EH (cell line): ENCODE measurements around the gene MACROD1.

Experiments used
- DNase-seq: peaks from one replicate; pipeline ENCODE4 v3.0.0-alpha.2; 2015; ENCODE audit warnings: low read depth

MACROD1 gene

GRCh38 chr11:64113462-64113780 lies 52.5 kb downstream of the MACROD1 start:
- DNase-seq, result no peak

- no peak for DNase-seq
Measured at GRCh38 chr11:64112771-64113461, 53.0 kb downstream of the MACROD1 start.

GRCh38 chr11:64110465-64111375 lies 55.2 kb downstream of the MACROD1 start:
- no peak for DNase-seq

- no peak for DNase-seq
Measured at GRCh38 chr11:64109332-64109731, 56.6 kb downstream of the MACROD1 start.

GRCh38 chr11:64107303-64107702 lies 58.6 kb downstream of the MACROD1 start:
- no peak for DNase-seq

GRCh38 chr11:64104632-64105031 lies 61.3 kb downstream of the MACROD1 start:
- no peak for DNase-seq

- DNase-seq, result no peak
Measured at GRCh38 chr11:64103277-64103985, 62.5 kb downstream of the MACROD1 start.

GRCh38 chr11:64102005-64102738 lies 63.7 kb downstream of the MACROD1 start:
- DNase-seq, result no peak

GRCh38 chr11:64101461-64101860 lies 64.5 kb downstream of the MACROD1 start:
- DNase-seq, result peak; percentile 13

- DNase-seq, result peak; percentile 15
Measured at GRCh38 chr11:64100782-64101353, 65.0 kb downstream of the MACROD1 start.

- DNase-seq, result no peak
Measured at GRCh38 chr11:64100360-64100759, 65.6 kb downstream of the MACROD1 start.

- no peak for DNase-seq
Measured at GRCh38 chr11:64099436-64099835, 66.5 kb downstream of the MACROD1 start.

GRCh38 chr11:64098318-64098831 lies 67.5 kb downstream of the MACROD1 start:
- no peak for DNase-seq

GRCh38 chr11:64097468-64098317 lies 68.2 kb downstream of the MACROD1 start:
- DNase-seq, result no peak

- no peak for DNase-seq
Measured at GRCh38 chr11:64096835-64097234, 69.1 kb downstream of the MACROD1 start.

- DNase-seq, result no peak
Measured at GRCh38 chr11:64095949-64096348, 70.0 kb downstream of the MACROD1 start.

GRCh38 chr11:64095273-64095817 lies 70.6 kb downstream of the MACROD1 start:
- DNase-seq, result no peak

GRCh38 chr11:64094463-64095260 lies 71.3 kb downstream of the MACROD1 start:
- DNase-seq, result peak; percentile 89
